ENCODE data around the gene SLC5A10.

The SLC5A10 gene

DNA sequence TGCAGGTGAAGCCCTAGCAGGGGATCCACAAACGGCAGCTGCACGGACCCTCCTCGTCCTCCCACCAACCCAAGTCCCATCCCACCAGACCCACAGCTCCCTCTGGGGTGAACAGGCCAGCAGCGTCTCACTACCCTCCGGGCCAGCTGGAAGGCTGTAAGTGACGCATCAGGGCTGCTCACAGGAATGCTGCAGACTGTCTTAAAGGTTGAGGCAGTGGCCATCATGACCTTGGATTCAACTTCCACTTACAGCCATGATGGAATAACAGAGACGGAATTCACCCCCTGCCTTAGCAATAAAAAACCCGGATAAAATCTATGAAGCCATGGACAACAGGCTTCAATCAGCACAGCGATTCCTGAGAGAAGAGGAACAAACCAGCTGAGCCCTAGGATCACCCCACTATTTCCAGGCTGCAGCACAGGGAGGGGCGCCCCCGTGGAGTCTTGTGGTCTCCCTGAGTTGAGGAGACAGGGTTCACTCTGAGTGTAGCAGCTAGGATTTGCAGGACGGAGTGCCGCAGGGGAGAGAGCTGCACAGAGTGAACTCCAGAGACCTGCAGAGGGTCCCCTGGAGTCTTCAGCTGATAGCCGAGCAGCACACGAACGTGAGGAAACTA, 42.1 kb downstream of the SLC5A10 start:
- no peak overlapping the region for H3K27ac ChIP-seq
- TF ChIP-seq, protein P1, sequence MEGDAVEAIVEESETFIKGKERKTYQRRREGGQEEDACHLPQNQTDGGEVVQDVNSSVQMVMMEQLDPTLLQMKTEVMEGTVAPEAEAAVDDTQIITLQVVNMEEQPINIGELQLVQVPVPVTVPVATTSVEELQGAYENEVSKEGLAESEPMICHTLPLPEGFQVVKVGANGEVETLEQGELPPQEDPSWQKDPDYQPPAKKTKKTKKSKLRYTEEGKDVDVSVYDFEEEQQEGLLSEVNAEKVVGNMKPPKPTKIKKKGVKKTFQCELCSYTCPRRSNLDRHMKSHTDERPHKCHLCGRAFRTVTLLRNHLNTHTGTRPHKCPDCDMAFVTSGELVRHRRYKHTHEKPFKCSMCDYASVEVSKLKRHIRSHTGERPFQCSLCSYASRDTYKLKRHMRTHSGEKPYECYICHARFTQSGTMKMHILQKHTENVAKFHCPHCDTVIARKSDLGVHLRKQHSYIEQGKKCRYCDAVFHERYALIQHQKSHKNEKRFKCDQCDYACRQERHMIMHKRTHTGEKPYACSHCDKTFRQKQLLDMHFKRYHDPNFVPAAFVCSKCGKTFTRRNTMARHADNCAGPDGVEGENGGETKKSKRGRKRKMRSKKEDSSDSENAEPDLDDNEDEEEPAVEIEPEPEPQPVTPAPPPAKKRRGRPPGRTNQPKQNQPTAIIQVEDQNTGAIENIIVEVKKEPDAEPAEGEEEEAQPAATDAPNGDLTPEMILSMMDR (conservative IDR thresholded peaks at IDR 0.05), result no peak
- TF ChIP-seq ZFX (IDR thresholded peaks at IDR 0.05), result no peak

GRCh38 chr17:18994631-18995030, 42.7 kb downstream of the SLC5A10 start:
- H3K27ac ChIP-seq, result no peak overlapping the region

GRCh38 chr17:18995220-18995619, 43.3 kb downstream of the SLC5A10 start:
- TF ChIP-seq, protein P1 (conservative IDR thresholded peaks at IDR 0.05), result no peak
- no peak for TF ChIP-seq ZFX (IDR thresholded peaks at IDR 0.05)
- H3K27ac ChIP-seq, result no peak overlapping the region

More at GRCh38 chr17:18994631-18995030, 42.7 kb downstream of the SLC5A10 start:
- TF ChIP-seq, protein P1 (conservative IDR thresholded peaks at IDR 0.05), result no peak
- no peak for TF ChIP-seq ZFX (IDR thresholded peaks at IDR 0.05)

- TF ChIP-seq ZFX (IDR thresholded peaks at IDR 0.05), result no peak
- TF ChIP-seq, protein P1 (conservative IDR thresholded peaks at IDR 0.05), result no peak
- no peak overlapping the region for H3K27ac ChIP-seq
Measured at GRCh38 chr17:18996458-18996857, 44.5 kb downstream of the SLC5A10 start.

DNA sequence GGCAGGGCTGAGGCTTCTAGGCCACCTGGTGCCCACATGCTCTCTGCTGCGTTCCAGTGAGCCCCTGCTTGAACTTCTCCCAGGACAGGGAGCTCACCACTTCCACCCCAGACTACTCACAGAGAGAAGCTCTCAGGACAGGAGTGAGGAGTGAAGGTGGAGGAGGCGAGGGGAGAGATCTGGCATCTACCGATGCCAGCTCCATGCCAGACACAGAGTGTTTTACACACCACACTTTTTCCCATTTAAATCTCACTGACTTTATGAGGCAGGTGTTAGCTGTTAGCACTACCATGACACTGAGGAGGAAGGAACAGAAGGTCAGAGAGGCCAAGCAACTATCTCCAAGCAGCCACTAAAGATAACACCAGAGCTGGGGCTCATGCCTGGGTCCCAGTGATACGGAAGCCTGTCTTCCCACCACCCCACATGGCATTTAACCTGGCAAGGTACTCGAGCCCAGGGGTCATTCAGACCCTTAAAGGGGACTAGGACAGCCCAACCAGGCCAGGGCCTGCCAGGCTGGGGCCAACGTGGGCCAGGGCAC, 45.8 kb downstream of the SLC5A10 start:
- no peak overlapping the region for H3K27ac ChIP-seq
- no peak for TF ChIP-seq ZFX (IDR thresholded peaks at IDR 0.05)
- TF ChIP-seq, protein P1 (conservative IDR thresholded peaks at IDR 0.05), result no peak

DNA sequence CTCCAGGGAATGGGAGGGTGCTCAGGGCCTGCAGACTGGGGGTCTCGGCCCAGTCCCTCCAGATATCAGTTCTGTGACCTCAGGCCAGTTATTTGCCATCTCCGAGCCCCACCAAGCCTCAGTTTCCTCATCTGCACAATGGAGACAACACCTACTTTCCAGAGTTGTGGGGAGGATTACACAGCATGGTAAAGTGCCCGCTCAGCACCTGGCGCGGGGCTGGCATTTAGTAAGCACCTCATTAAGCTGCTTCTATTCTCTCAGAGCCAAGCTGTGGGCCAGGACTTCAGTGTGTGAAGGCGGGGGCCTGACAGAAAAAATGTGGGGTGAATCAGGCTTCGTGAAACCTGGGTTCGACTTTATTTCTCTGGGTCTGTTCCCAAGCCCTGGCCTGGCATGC, 47.4 kb downstream of the SLC5A10 start:
- TF ChIP-seq ZFX (IDR thresholded peaks at IDR 0.05), result no peak
- TF ChIP-seq, protein P1 (conservative IDR thresholded peaks at IDR 0.05), result no peak
- no peak overlapping the region for H3K27ac ChIP-seq

GRCh38 chr17:18999911-19000310, 47.9 kb downstream of the SLC5A10 start:
- TF ChIP-seq ZFX (IDR thresholded peaks at IDR 0.05), result no peak
- TF ChIP-seq, protein P1 (conservative IDR thresholded peaks at IDR 0.05), result no peak
- H3K27ac ChIP-seq, result no peak overlapping the region

All from C4-2B (cell line).